ENCODE measurements around the gene ACCS.

The ACCS gene

DNA sequence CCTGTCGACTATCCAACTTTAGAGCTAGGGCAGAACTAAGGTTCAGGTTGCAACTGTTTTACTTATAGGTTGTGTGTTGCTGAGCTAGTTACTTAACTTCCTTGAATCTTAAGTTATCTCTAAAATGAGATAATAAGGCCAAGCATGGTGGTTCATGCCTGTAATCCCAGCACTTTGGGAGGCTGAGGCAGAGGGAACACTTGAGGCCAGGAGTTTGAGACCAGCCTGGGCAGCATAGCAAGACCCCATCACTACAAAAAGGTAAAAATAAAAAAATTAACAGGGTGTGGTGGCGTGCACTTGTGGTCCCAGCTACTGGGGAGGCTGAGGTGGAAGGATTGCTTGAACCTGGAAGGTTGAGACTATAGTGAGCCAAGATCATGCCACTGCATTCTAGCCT lies 2.1 kb downstream of the ACCS start:
- no peak for DNase-seq (ENCODE audit: low spot score)
- TF ChIP-seq, protein P1, sequence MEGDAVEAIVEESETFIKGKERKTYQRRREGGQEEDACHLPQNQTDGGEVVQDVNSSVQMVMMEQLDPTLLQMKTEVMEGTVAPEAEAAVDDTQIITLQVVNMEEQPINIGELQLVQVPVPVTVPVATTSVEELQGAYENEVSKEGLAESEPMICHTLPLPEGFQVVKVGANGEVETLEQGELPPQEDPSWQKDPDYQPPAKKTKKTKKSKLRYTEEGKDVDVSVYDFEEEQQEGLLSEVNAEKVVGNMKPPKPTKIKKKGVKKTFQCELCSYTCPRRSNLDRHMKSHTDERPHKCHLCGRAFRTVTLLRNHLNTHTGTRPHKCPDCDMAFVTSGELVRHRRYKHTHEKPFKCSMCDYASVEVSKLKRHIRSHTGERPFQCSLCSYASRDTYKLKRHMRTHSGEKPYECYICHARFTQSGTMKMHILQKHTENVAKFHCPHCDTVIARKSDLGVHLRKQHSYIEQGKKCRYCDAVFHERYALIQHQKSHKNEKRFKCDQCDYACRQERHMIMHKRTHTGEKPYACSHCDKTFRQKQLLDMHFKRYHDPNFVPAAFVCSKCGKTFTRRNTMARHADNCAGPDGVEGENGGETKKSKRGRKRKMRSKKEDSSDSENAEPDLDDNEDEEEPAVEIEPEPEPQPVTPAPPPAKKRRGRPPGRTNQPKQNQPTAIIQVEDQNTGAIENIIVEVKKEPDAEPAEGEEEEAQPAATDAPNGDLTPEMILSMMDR (IDR thresholded peaks at IDR 0.05; ENCODE audit: extremely low read depth, insufficient read depth, missing control alignments): no peak
- in situ Hi-C loops (cut with MboI; ENCODE audit: low pct_unique_long_range_greater_than_20kb, low sequenced_read_pairs, unreplicated experiment): no loop called here

DNA sequence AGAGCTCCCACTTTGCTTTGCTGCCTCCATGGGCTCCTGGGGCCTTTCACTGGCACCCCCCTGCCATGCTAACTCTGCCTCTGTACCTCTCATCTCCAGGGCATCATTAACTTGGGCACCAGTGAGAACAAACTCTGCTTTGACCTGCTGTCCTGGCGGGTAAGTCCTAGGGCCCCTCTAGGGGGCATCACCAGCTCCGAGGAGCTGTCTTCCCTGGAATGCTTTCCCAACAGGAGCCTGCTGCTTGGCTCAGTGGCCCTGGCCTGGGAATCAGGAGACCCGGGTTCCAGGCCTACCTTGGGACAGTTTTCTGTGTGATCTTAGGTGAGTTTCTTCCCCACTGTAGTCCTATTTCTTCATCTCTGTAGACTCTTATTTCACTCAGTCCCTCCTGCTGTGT lies 5.1 kb downstream of the ACCS start:
- TF ChIP-seq, protein P1 (IDR thresholded peaks at IDR 0.05; ENCODE audit: extremely low read depth, insufficient read depth, missing control alignments): no peak
- in situ Hi-C loops (cut with MboI; ENCODE audit: low pct_unique_long_range_greater_than_20kb, low sequenced_read_pairs, unreplicated experiment): no loop called here
- DNase-seq (ENCODE audit: low spot score): no peak

DNA sequence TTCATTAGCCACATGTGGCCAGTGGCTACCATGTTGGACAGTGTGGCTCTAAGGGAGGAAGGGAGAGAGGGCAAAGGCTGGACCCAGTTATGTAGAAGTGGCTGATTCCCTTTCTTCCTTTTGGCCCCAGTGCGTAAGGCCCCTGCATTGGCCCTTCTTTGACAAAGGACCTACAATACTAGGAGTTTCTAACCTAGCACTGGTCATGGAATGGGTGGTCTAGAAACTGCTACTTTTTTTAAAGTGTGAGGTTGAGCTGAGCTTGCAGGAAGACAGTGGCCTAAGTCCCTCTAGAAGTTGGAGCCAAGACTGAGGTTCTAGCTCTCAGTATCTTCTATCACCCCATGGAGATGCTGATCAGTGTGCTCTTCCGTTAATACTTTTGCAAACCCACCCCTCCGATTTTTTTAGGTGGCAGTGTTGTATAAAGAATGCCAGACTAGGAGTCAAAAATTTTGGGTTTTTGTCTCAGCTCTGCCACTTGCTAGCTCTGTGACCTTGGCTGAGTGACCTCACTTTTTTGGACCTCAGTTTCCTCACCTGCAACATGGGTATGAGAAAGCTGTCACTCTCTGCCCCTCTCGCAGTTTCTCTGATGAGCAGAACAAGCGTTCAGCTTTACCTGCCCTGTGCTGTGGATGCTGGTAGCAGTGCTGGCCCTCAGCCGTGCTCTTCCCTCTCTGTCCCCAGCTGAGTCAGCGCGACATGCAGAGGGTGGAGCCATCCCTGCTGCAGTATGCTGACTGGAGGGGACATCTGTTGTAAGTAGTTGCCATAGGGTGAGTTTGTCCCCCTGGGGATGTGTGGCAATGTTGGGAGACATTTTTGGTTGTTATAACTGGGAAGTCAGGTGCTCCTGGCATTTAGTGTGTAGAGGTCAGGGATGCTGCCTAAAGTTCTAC lies 6.9 kb downstream of the ACCS start:
- TF ChIP-seq, protein P1 (IDR thresholded peaks at IDR 0.05; ENCODE audit: extremely low read depth, insufficient read depth, missing control alignments): no peak
- in situ Hi-C loops (cut with MboI; ENCODE audit: low pct_unique_long_range_greater_than_20kb, low sequenced_read_pairs, unreplicated experiment): no loop called here

DNA sequence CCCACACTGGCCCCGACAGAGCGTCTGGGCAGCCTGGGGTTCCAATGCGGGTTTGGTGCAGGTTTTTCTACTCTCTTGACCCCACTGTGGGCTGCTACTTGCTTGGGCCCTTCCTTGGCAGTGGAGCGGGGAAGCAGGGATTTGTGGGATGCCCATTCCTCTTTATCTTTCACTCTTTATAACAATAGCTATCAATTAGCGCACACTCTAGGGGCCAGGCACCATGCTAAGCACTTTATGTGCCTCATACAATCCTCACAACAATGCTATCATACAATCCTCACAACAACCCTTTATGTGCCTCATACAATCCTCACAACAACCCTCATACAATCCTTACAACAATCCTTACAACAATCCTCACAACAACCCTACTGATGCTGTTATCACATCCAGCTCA lies 12.7 kb downstream of the ACCS start:
- in situ Hi-C loops (cut with MboI; ENCODE audit: low pct_unique_long_range_greater_than_20kb, low sequenced_read_pairs, unreplicated experiment): no loop called here
- TF ChIP-seq, protein P1 (IDR thresholded peaks at IDR 0.05; ENCODE audit: extremely low read depth, insufficient read depth, missing control alignments): no peak
- no peak for DNase-seq (ENCODE audit: low spot score)

More for the DNA sequence above, 6.9 kb downstream of the ACCS start:
- DNase-seq (ENCODE audit: low spot score): no peak

DNA sequence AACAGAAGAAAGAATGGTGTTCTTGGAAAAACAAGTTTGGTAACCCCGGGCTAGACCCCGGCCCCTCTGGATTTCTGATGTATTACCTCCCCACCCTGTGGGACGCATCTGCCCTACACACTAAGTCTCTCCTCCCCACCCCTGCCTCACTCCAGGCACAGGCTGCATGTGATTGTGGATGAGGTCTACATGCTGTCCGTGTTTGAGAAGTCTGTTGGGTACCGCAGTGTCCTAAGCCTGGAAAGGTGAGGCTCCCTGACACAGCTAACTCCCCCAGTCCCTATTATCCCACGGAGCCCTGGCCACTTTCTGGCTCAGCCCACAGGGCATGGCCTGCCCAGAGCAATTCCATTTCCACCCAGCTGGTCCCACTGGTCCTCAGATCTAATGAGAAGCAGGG lies 13.3 kb downstream of the ACCS start:
- in situ Hi-C loops (cut with MboI; ENCODE audit: low pct_unique_long_range_greater_than_20kb, low sequenced_read_pairs, unreplicated experiment): no loop called here
- DNase-seq (ENCODE audit: low spot score): no peak
- TF ChIP-seq, protein P1 (IDR thresholded peaks at IDR 0.05; ENCODE audit: extremely low read depth, insufficient read depth, missing control alignments): no peak

DNA sequence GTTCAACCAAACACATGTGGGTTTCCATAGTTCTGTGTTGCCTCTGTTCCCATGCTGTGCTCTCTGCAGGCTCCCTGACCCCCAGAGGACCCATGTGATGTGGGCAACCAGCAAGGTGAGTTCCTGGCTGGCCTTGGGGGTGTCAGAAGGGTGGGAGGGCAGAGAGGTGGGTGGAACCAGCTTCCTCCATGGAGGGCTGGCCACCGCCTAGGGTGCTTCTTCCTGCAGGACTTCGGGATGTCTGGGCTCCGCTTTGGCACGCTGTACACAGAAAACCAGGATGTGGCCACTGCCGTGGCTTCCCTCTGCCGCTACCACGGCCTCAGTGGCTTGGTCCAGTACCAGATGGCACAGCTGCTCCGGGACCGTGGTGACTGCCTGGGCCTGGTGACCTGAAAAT lies 14.9 kb downstream of the ACCS start:
- TF ChIP-seq, protein P1 (IDR thresholded peaks at IDR 0.05; ENCODE audit: extremely low read depth, insufficient read depth, missing control alignments): no peak
- no peak for DNase-seq (ENCODE audit: low spot score)
- in situ Hi-C loops (cut with MboI; ENCODE audit: low pct_unique_long_range_greater_than_20kb, low sequenced_read_pairs, unreplicated experiment): no loop called here
